Ovary (tissue), 9 donors: ENCODE data around the gene LMO4. TPM values are rescaled to one million over a fixed set of nuclear protein-coding genes. Genes with fewer than 3 reads are reported as not detected.

Experiments
- DNase-seq, 5 donors: peaks; one replicate each; pipeline ENCODE4 v3.0.0-alpha.2; 2019 to 2020
- H3K27ac ChIP-seq, 2 donors: fragments of 200-600 bp; one replicate each; pipeline versions ENCODE4 v1.5.1 to v1.8.0; 2019 to 2022
- H3K27me3 ChIP-seq: fragments of 200-600 bp; one replicate; pipeline ENCODE4 v1.8.0; 2022
- H3K36me3 ChIP-seq: fragments of 200-600 bp; sonication (generic); one replicate; pipeline ENCODE4 v1.5.1; 2019
- H3K4me1 ChIP-seq: one replicate; pipeline ENCODE4 v1.8.1; 2013; ENCODE audit warnings: mild to moderate bottlenecking, moderate library complexity; ENCODE audit not compliant: insufficient read depth
- H3K4me3 ChIP-seq: fragments of 200-600 bp; sonication (generic); one replicate; pipeline ENCODE4 v1.5.1; 2017
- H3K9me3 ChIP-seq, 2 donors: fragments of 200-600 bp in 1 of 2; sonication (generic) in 1 of 2; one replicate each; pipeline versions ENCODE4 v1.5.1 to v1.8.1; 2013 to 2019; ENCODE audit warnings: mild to moderate bottlenecking in 1 of 2, moderate library complexity in 1 of 2
- CTCF ChIP-seq, 3 donors: fragments of 450-650 bp in 2 of 3; fragments of 200-600 bp in 1 of 3; IDR thresholded peaks; one replicate each; pipeline versions ENCODE4 v1.5.1 to v1.8.0; 2016 to 2022; ENCODE audit warnings: antibody characterized with exemption in 3 of 3, mild to moderate bottlenecking in 1 of 3
- EP300 ChIP-seq: sonication (generic); formaldehyde crosslinking; IDR thresholded peaks from one replicate; pipeline ENCODE4 v1.6.1; 2017; ENCODE audit warnings: antibody characterized with exemption
- POLR2A ChIP-seq: fragments of 450-650 bp; IDR thresholded peaks from one replicate; pipeline ENCODE4 v1.6.1; 2017; ENCODE audit warnings: antibody characterized with exemption, mild to moderate bottlenecking, moderate library complexity
- WGBS, 3 donors: extraction: QIAGEN DNeasy Blood & Tissue Kit in 1 of 3; methylation state at CpG; one replicate each; pipeline versions ENCODE4 v1.1.5 to v1.1.7; 2013 to 2017; 5-methylcytosine and 5-hydroxymethylcytosine counted together
- intact Hi-C, 4 donors: fragments of 100-400 bp; cut with DNase I; formaldehyde crosslinking; loops; one replicate each; pipeline versions ENCODE4 v1.11.0 to v1.15.1; 2022 to 2023
- polyA plus RNA-seq, 2 donors: library from polyadenylated mRNA; stranded (reverse); fragments of 200-250 nt in 1 of 2; fragments of 350-450 nt in 1 of 2; fragmentation: Illumina TruSeq in 1 of 2; extraction: RNeasy Lipid Tissue Mini Kit (QIAGEN cat#74804) in 1 of 2; gene quantifications; one replicate each; pipeline ENCODE4 v1.2.3, GENCODE V29; 2013 to 2014
- total RNA-seq, 7 donors: library from RNA; depleted of rRNA in 2 of 7; stranded (reverse); fragments of >200 nt in 2 of 7; fragmentation: NEBNext Ultra II Directional in 3 of 7; extraction: Animal tissue kit (Norgen Biotek cat#: 25700) in 3 of 7; gene quantifications; one replicate each; pipeline versions ENCODE4 v1.1.0 to v1.2.4, GENCODE V29; 2016 to 2023
- donor health status: DM: no; HTN: no; CAD: no; lungs with moderate emphysema.
- donor health status: DM: no; HTN: no; CAD: no.
- donor health status: Bipolar disorder and iron deficiency.
- donor health status: DM: yes; HTN: yes; CAD: no.
- donor health status: DM: no; HTN: no; CAD: no.
- donor health status: DM: yes; HTN: yes; CAD: no.

LMO4 gene
- total and polyA plus RNA-seq, 9 donors: 21.7 to 85.4 (median 42.2) TPM

GRCh38 chr1:87291107-87291506 is 37.6 kb upstream of the LMO4 start:
- intact Hi-C loops: no loop called here
- no peak for DNase-seq
- Histone ChIP-seq H3K27ac (no peak overlapping the region), H3K27me3 (no peaks in the 10 kb centered on the region), H3K36me3 (no peaks in the 10 kb centered on the region), H3K4me3 (no peak overlapping the region), H3K4me1 (no peaks in the 10 kb centered on the region), H3K9me3 (no peaks in the 10 kb centered on the region)
- TF ChIP-seq POLR2A (no peak), CTCF (IDR thresholded peaks at IDR 0.05) (no peak), EP300 (no peak)
- WGBS, 3 donors: 53 to 65% (median 58%) methylated on average over 1 of the region's 1 CpG

DNA sequence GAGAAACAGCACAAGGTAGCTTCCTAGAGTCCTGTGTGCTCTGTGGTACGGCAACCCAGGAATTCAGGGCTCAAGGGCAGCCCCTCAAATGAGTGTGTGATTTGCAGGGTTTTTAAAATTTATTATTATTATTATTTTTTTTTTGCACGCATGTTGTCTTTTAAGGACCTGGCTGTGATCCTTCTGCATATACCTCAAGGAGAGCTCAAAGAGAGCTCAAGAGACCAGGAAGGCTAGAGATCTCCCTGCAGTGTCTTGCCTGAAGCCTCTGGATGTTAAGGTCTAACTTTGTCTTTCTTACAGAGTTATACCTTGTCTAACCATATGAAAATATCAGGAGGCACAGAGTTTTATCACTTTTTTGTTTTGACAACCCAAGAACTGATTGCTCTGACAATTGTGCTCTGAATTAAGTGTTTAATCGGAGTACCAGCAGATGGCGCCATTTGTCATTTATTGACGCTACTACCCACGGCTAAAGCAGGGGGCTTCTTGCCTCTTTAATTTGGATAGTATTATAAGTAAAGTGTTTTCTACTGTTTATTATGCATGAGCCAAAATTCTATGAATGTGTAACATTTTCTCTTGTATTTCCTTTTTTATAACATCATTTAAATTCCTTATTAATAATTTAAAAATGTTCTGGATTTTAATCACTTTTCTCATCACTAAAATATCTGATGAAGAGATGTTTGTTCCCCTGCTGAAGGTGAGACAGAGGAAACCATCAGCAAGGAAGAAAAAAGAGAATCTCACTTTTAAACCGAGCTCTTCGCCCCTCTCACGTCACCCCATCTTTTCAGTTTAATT is 35.8 kb upstream of the LMO4 start:
- DNase-seq: peak in 4 of 5 donors; percentile 38 to 67 (median 53)
- no peaks in the 10 kb centered on the region for H3K9me3 ChIP-seq
- TF ChIP-seq EP300 (no peak), CTCF (IDR thresholded peaks at IDR 0.05) (peak; percentile 29 to 69 (median 33)), POLR2A (no peak)
- no peaks in the 10 kb centered on the region for H3K27me3 ChIP-seq
- no peaks in the 10 kb centered on the region for H3K36me3 ChIP-seq
- no peak overlapping the region for H3K27ac ChIP-seq
- intact Hi-C loops: no loop called here
- 30 to 37% (median 30%) methylated on average over 9 of the region's 9 CpGs for WGBS, 3 donors
- no peaks in the 10 kb centered on the region for H3K4me1 ChIP-seq
- H3K4me3 ChIP-seq: no peak overlapping the region

DNA sequence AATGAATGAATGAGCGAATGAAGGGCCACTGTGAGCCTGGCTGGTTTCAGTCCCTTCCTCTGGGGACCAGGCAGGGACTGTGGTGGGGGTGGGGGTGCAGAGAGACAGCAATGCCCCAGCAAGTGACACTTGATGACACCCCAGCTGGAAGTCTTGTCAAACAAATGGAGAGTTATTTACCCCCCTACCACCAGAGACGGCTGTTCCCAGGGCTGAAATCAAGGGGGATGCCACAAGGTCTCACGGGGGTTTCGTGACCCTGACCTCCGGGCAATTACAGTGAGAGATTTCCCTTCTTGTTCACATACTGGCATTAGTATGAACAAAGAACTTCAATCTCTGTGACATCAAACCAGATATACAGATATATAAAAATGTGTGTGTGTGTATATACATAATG is 34.0 kb upstream of the LMO4 start:
- H3K27me3 ChIP-seq: no peaks in the 10 kb centered on the region
- no peaks in the 10 kb centered on the region for H3K9me3 ChIP-seq
- H3K4me1 ChIP-seq: no peaks in the 10 kb centered on the region
- intact Hi-C loops: no loop called here
- H3K27ac ChIP-seq: no peak overlapping the region
- no peak overlapping the region for H3K4me3 ChIP-seq
- H3K36me3 ChIP-seq: no peaks in the 10 kb centered on the region
- DNase-seq: no peak
- 80 to 85% (median 83%) methylated on average over 5 of the region's 5 CpGs for WGBS, 3 donors
- TF ChIP-seq POLR2A: no peak
- TF ChIP-seq EP300: no peak
- TF ChIP-seq CTCF (IDR thresholded peaks at IDR 0.05): no peak

DNA sequence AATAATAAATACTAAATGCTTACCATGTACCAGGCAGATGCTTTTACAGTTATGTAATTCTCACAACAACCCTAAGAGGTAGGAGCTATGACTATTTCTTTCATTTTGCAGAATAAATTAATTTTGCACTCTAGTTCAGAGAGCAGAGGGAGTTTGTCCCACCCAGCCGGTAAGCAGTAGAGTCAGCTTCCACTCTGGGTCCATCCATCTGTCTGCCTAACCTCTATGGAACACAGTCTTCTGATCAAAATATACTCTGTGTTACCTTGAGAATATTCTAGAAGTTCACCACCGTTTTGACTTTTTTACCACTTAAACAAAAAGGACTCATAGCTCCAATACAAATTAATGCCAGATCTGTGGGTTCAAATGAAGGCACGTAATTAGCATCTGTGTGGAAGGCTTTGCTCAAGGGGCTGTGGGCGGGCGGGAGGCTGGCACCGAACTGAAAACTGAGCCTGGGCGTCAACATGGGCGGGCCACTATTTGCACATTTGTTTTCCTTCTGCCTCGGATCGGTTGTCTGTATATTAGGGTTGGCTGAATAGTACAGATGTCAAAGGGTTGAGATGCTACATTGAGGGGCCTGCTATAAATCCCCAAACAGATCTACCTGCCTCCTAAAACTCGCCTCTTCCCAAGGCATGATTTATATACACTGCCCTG is 33.1 kb upstream of the LMO4 start:
- intact Hi-C loops: no loop called here

More for the DNA sequence above, 33.1 kb upstream of the LMO4 start:
- 75 to 80% (median 78%) methylated on average over 11 of the region's 11 CpGs for WGBS, 3 donors
- Histone ChIP-seq H3K4me1 (no peaks in the 10 kb centered on the region), H3K36me3 (no peaks in the 10 kb centered on the region), H3K9me3 (no peaks in the 10 kb centered on the region), H3K27ac (no peak overlapping the region), H3K4me3 (no peak overlapping the region), H3K27me3 (no peaks in the 10 kb centered on the region)
- TF ChIP-seq EP300 (no peak), CTCF (IDR thresholded peaks at IDR 0.05) (no peak), POLR2A (no peak)
- DNase-seq: no peak
